HCT116 (cell line): ENCODE results near the gene SLC12A7. TPM values are rescaled to one million over a fixed set of nuclear protein-coding genes. Genes with fewer than 3 reads are reported as not detected.

Experiments
- ATAC-seq: fragments of 200-7000 bp; cut with Tn5 transposase; 2 replicates; pipeline ENCODE4 v1.9.1; 2020; ENCODE audit warnings: mild to moderate bottlenecking, moderate library complexity
- BruUV-seq: library from RNA; stranded (reverse); fragments of 400-500 nt; replicated peaks from 2 replicates; lab custom pipeline; 2021; lab: Mats Ljungman, UMichigan
- CTCF ChIA-PET: fragments of 300-600 bp; sonication (Branson Sonifier 250); formaldehyde crosslinking; loops from one replicate; lab custom pipeline; 2021; ENCODE audit warnings: antibody characterized with exemption; lab: Charles Lee
- POLR2A ChIA-PET: fragments of 300-600, 350-600 bp; sonication (Branson Sonifier 250); formaldehyde crosslinking; loops from one replicate; lab custom pipeline; 2021; ENCODE audit warnings: antibody characterized with exemption; lab: Charles Lee
- RAD21 ChIA-PET, 2 experiments: fragments of 300-600 bp; sonication (Branson Sonifier 250); formaldehyde crosslinking; loops; one replicate each; lab custom pipeline; 2023; ENCODE audit warnings: low total read pairs in 2 of 2; ENCODE audit not compliant: uncharacterized antibody in 2 of 2, unreplicated experiment in 2 of 2, low non-redundant PET in 1 of 2; lab: Charles Lee
- DNase-seq: peaks from one replicate; pipeline ENCODE4 v3.0.0-alpha.2; 2010; ENCODE audit warnings: low read depth, low spot score
- H2AFZ ChIP-seq: fragments of 200-600 bp; shearing (Covaris generic), sonication (generic); 2 replicates; pipeline ENCODE4 v1.6.1; 2017; ENCODE audit warnings: low read depth, mixed run types, mixed read lengths, antibody characterized with exemption, low read length; ENCODE audit not compliant: poor library complexity, severe bottlenecking
- H3K27ac ChIP-seq: 2 replicates; pipeline ENCODE4 v1.5.1; 2012; ENCODE audit warnings: low read depth, low read length
- H3K27me3 ChIP-seq: fragments of 200-600 bp; sonication (generic); 2 replicates; pipeline ENCODE4 v1.6.1; 2016; ENCODE audit warnings: mixed run types, low read length, mixed read lengths; ENCODE audit not compliant: insufficient read depth
- H3K36me3 ChIP-seq, 2 experiments: fragments of 200-500 bp in 1 of 2; fragments of 200-600 bp in 1 of 2; sonication (Bioruptor generic) in 1 of 2; sonication (generic) in 1 of 2; 2 replicates each; pipeline versions ENCODE4 v1.5.1 to v1.6.1; 2014 to 2016; ENCODE audit warnings: low read length in 2 of 2, inconsistent platforms in 1 of 2, mixed read lengths in 1 of 2, mixed run types in 1 of 2; ENCODE audit not compliant: insufficient read depth in 2 of 2, control insufficient read depth in 1 of 2
- H3K4me1 ChIP-seq, 2 experiments: fragments of 200-600 bp in 1 of 2; sonication (generic) in 1 of 2; 2 replicates each; pipeline versions ENCODE4 v1.5.1 to v1.6.1; 2012 to 2017; ENCODE audit warnings: low read length in 2 of 2, inconsistent platforms in 1 of 2, mild to moderate bottlenecking in 1 of 2, mixed read lengths in 1 of 2, mixed run types in 1 of 2, moderate library complexity in 1 of 2; ENCODE audit not compliant: insufficient read depth in 2 of 2, control insufficient read depth in 1 of 2
- H3K4me2 ChIP-seq: fragments of 200-600 bp; sonication (generic); 2 replicates; pipeline ENCODE4 v1.6.1; 2017; ENCODE audit warnings: mixed run types, low read length, mixed read lengths
- H3K4me3 ChIP-seq, 2 experiments: fragments of 200-600 bp in 1 of 2; sonication (generic) in 1 of 2; replicated peaks in 1 of 2; 2 replicates each; pipeline ENCODE4 v1.5.1; 2011 to 2016; ENCODE audit warnings: low read length in 2 of 2, control low read depth in 1 of 2, low read depth in 1 of 2, mild to moderate bottlenecking in 1 of 2, mixed read lengths in 1 of 2, mixed run types in 1 of 2
- H3K79me2 ChIP-seq: fragments of 200-600 bp; sonication (generic); 2 replicates; pipeline ENCODE4 v1.6.1; 2017; ENCODE audit warnings: mild to moderate bottlenecking, mixed run types, low read length, moderate library complexity, mixed read lengths; ENCODE audit not compliant: insufficient read depth
- H3K9ac ChIP-seq: fragments of 200-600 bp; sonication (generic); 2 replicates; pipeline ENCODE4 v1.6.1; 2016; ENCODE audit warnings: low read length, mixed read lengths
- H3K9me2 ChIP-seq: fragments of 200-600 bp; sonication (generic), shearing (Covaris generic); 2 replicates; pipeline ENCODE4 v1.6.1; 2017; ENCODE audit warnings: mixed run types, mild to moderate bottlenecking, moderate library complexity; ENCODE audit not compliant: insufficient read depth
- H3K9me3 ChIP-seq, 2 experiments: fragments of 200-500 bp in 1 of 2; fragments of 200-600 bp in 1 of 2; sonication (Bioruptor generic) in 1 of 2; sonication (generic) in 1 of 2; 2 replicates each; pipeline ENCODE4 v1.6.1; 2014 to 2017; ENCODE audit warnings: low read length in 2 of 2, mixed read lengths in 2 of 2, inconsistent platforms in 1 of 2, low read depth in 1 of 2, mild to moderate bottlenecking in 1 of 2, mixed run types in 1 of 2, moderate library complexity in 1 of 2; ENCODE audit not compliant: control insufficient read depth in 1 of 2, insufficient read depth in 1 of 2
- H4K20me1 ChIP-seq: fragments of 200-600 bp; sonication (generic), shearing (Covaris generic); 2 replicates; pipeline ENCODE4 v1.6.1; 2017; ENCODE audit warnings: mixed run types, mild to moderate bottlenecking, moderate library complexity; ENCODE audit not compliant: insufficient read depth
- CBX3 ChIP-seq: IDR thresholded peaks from 2 replicates; pipeline ENCODE4 v1.6.1; 2012; ENCODE audit warnings: low read depth
- EGR1 ChIP-seq: IDR thresholded peaks from 2 replicates; pipeline ENCODE4 v1.6.1; 2012; ENCODE audit warnings: low read depth
- EZH2phosphoT487 ChIP-seq: fragments of 200-600 bp; IDR thresholded peaks from 2 replicates; pipeline ENCODE4 v1.6.1; 2018; ENCODE audit warnings: antibody characterized with exemption, borderline replicate concordance
- JUND ChIP-seq: IDR thresholded peaks from 2 replicates; pipeline ENCODE4 v1.6.1; 2012
- POLR2A ChIP-seq: IDR thresholded peaks from 2 replicates; pipeline ENCODE4 v1.7.0; 2011; ENCODE audit warnings: borderline replicate concordance; ENCODE audit not compliant: insufficient read depth, insufficient read length; ENCODE audit errors: extremely low read depth
- REST ChIP-seq: IDR thresholded peaks from 2 replicates; pipeline ENCODE4 v1.6.1; 2012; ENCODE audit warnings: low read depth
- SIN3A ChIP-seq: IDR thresholded peaks from 2 replicates; pipeline ENCODE4 v1.6.1; 2012; ENCODE audit warnings: low read depth
- SRF ChIP-seq: IDR thresholded peaks from 2 replicates; pipeline ENCODE4 v1.6.1; 2012; ENCODE audit warnings: low read depth
- YY1 ChIP-seq: IDR thresholded peaks from 2 replicates; pipeline ENCODE4 v1.6.1; 2011; ENCODE audit warnings: low read length, low read depth, moderate library complexity, mild to moderate bottlenecking; ENCODE audit not compliant: insufficient replicate concordance; ENCODE audit errors: extremely low read depth
- intact Hi-C: fragments of 100-400 bp; cut with micrococcal nuclease; formaldehyde crosslinking; loops from 2 replicates; pipeline ENCODE4 v1.10.0; 2022
- total RNA-seq: library from RNA; stranded (reverse); gene quantifications from one replicate; pipeline ENCODE4 v1.2.1, GENCODE V29; 2021; ENCODE audit not compliant: unreplicated experiment
- TF ChIP-seq, protein P1 (sequence below): IDR thresholded peaks from 2 replicates; pipeline ENCODE4 v1.6.1; 2012
- TF ChIP-seq, protein P2 (sequence below), 3 experiments: fragments of 200-600 bp in 1 of 3; sonication (generic) in 1 of 3; IDR thresholded peaks in 2 of 3; conservative IDR thresholded peaks in 1 of 3; 2 replicates each; pipeline ENCODE4 v1.5.1; 2012 to 2017; ENCODE audit warnings: low read depth in 2 of 3, low read length in 2 of 3, antibody characterized with exemption in 1 of 3, borderline replicate concordance in 1 of 3, control low read depth in 1 of 3, mild to moderate bottlenecking in 1 of 3, mixed read lengths in 1 of 3, mixed run types in 1 of 3, moderate library complexity in 1 of 3; ENCODE audit not compliant: insufficient read depth in 1 of 3

SLC12A7 gene
- total RNA-seq, 1 experiment from 2014 or later = 29.6 TPM

DNA sequence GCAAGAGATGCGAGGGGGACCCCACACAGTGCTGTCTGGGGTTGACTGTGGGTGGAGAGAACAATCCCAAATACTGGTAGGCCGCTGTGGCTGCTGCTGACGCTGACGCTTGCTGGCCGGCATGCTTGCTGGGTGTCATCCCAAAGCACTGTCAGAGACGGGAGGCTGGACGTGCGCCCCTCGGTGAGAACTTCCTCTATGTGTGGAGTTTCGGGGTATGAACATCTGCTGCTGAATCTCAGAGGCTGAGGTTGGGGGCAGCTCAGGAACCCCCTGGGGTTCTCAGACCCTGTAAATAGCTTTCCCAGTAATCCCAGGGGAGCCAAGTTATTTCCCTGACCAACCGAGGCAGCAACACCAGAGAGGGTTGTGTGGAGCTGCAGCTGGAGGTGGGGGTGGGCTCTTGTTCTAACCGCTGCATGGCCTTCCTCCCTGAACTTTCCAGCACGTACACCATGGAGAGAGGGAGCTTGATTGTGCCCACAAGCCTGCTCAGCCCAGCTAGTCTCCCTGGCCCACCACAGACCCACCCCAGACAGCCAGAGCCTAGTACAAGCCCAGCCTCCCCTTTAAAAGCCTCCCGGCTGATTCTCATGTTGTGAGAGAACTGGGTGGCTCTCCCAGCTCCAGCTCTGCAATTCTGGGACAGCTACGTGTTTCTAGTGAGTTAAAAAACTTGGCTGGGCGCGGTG is 21.8 kb upstream of the SLC12A7 start:
- no peak for TF ChIP-seq EZH2phosphoT487
- TF ChIP-seq, protein P1, sequence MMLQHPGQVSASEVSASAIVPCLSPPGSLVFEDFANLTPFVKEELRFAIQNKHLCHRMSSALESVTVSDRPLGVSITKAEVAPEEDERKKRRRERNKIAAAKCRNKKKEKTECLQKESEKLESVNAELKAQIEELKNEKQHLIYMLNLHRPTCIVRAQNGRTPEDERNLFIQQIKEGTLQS = no peak
- TF ChIP-seq JUND = no peak
- TF ChIP-seq SRF = no peak
- no peak for TF ChIP-seq YY1
- TF ChIP-seq EGR1 = no peak
- TF ChIP-seq POLR2A = no peak
- TF ChIP-seq SIN3A = no peak
- TF ChIP-seq, protein P2, sequence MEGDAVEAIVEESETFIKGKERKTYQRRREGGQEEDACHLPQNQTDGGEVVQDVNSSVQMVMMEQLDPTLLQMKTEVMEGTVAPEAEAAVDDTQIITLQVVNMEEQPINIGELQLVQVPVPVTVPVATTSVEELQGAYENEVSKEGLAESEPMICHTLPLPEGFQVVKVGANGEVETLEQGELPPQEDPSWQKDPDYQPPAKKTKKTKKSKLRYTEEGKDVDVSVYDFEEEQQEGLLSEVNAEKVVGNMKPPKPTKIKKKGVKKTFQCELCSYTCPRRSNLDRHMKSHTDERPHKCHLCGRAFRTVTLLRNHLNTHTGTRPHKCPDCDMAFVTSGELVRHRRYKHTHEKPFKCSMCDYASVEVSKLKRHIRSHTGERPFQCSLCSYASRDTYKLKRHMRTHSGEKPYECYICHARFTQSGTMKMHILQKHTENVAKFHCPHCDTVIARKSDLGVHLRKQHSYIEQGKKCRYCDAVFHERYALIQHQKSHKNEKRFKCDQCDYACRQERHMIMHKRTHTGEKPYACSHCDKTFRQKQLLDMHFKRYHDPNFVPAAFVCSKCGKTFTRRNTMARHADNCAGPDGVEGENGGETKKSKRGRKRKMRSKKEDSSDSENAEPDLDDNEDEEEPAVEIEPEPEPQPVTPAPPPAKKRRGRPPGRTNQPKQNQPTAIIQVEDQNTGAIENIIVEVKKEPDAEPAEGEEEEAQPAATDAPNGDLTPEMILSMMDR (IDR thresholded peaks at IDR 0.05 in 2 of 3, conservative IDR thresholded peaks at IDR 0.05 in 1 of 3; ENCODE audit: borderline replicate concordance in 1 of 3, insufficient read depth in 1 of 3, low read depth in 2 of 3, low read length in 2 of 3) = no peak
- TF ChIP-seq CBX3 = no peak
- no peak for TF ChIP-seq REST
- ATAC-seq = no peak
- no peaks in the 10 kb centered on the region for H4K20me1 ChIP-seq
- no peak overlapping the region for H3K9ac ChIP-seq
- H3K27me3 ChIP-seq = no peaks in the 10 kb centered on the region
- ChIA-PET CTCF (no interaction called here), POLR2A (no interaction called here), RAD21 (no interaction called here)
- DNase-seq = no peak
- peaks cover 0 to 3% of the 10 kb centered on the region in 2 experiments; a peak in 1 of 4 replicates for H3K4me1 ChIP-seq
- no peak overlapping the region for H3K4me2 ChIP-seq
- H3K36me3 ChIP-seq = no peaks in the 10 kb centered on the region
- H3K9me3 ChIP-seq = no peaks in the 10 kb centered on the region
- H3K79me2 ChIP-seq = no peaks in the 10 kb centered on the region
- H3K9me2 ChIP-seq = no peaks in the 10 kb centered on the region
- no peak overlapping the region for H3K4me3 ChIP-seq
- BruUV-seq = no TSS peak
- intact Hi-C loops = no loop called here
- H3K27ac ChIP-seq = no peak overlapping the region
- no peak overlapping the region for H2AFZ ChIP-seq
